GM11168 (cell line): ENCODE data around the gene RUFY2.
"Not testable (repeated sequence)": the region's sequence is repeated elsewhere in the genome, so short reads cannot be mapped to it uniquely, and the experiment has no call there.

ENCODE experiments used
- in situ Hi-C: fragments of 300-500 bp; cut with MboI; formaldehyde crosslinking; loops from one replicate; pipeline ENCODE4 v1.12.0; 2022; ENCODE audit warnings: low sequenced_read_pairs; ENCODE audit not compliant: unreplicated experiment

RUFY2 gene

GRCh38 chr10:68330852-68331454 is 76.1 kb downstream of the RUFY2 start:
- in situ Hi-C loops: no loop called here

- in situ Hi-C loops: no loop called here
Observed at GRCh38 chr10:68329506-68329861, 77.6 kb downstream of the RUFY2 start.

- in situ Hi-C loops: no loop called here
Observed at GRCh38 chr10:68327889-68328786, 78.9 kb downstream of the RUFY2 start.

GRCh38 chr10:68324396-68324795 is 82.7 kb downstream of the RUFY2 start:
- in situ Hi-C loops: not testable (repeated sequence)

GRCh38 chr10:68318331-68319059 is 88.6 kb downstream of the RUFY2 start:
- in situ Hi-C loops: no loop called here

GRCh38 chr10:68315582-68315981 is 91.5 kb downstream of the RUFY2 start:
- in situ Hi-C loops: no loop called here

- in situ Hi-C loops: not testable (repeated sequence)
Observed at GRCh38 chr10:68314930-68315329, 92.1 kb downstream of the RUFY2 start.

GRCh38 chr10:68310531-68310930 is 96.5 kb downstream of the RUFY2 start:
- in situ Hi-C loops: no loop called here

GRCh38 chr10:68305854-68306253 is 101.2 kb downstream of the RUFY2 start:
- in situ Hi-C loops: loop anchor here (5.0 kb wide), 1 partner anchor 94 kb away; no protein-coding TSS in a partner anchor

GRCh38 chr10:68303849-68304412 is 103.1 kb downstream of the RUFY2 start:
- in situ Hi-C loops: no loop called here

- in situ Hi-C loops: no loop called here
Observed at GRCh38 chr10:68302871-68303270, 104.2 kb downstream of the RUFY2 start.

- in situ Hi-C loops: no loop called here
Observed at GRCh38 chr10:68302503-68302823, 104.6 kb downstream of the RUFY2 start.

- in situ Hi-C loops: no loop called here
Observed at GRCh38 chr10:68301790-68302502, 105.1 kb downstream of the RUFY2 start.

- in situ Hi-C loops: no loop called here
Observed at GRCh38 chr10:68301301-68301700, 105.8 kb downstream of the RUFY2 start.

GRCh38 chr10:68296843-68297663 is 110.0 kb downstream of the RUFY2 start:
- in situ Hi-C loops: no loop called here
